OCI-M2 (cell line): ENCODE results near the gene CHCHD6.

Experiments used
- DNase-seq: peaks from one replicate; lab custom pipeline; 2025; ENCODE audit not compliant: unreplicated experiment; lab: John Stamatoyannopoulos, UW

Gene CHCHD6

GRCh38 chr3:126891141-126891540 lies 187.1 kb downstream of the CHCHD6 start:
- no peak for DNase-seq

- DNase-seq = no peak
Observed at GRCh38 chr3:126891791-126892190, 187.8 kb downstream of the CHCHD6 start.

- no peak for DNase-seq
Observed at GRCh38 chr3:126893651-126894050, 189.6 kb downstream of the CHCHD6 start.

- DNase-seq = no peak
Observed at GRCh38 chr3:126894475-126894874, 190.4 kb downstream of the CHCHD6 start.

- DNase-seq = no peak
Observed at GRCh38 chr3:126895178-126896066, 191.4 kb downstream of the CHCHD6 start.

GRCh38 chr3:126896067-126896441 lies 192.0 kb downstream of the CHCHD6 start:
- no peak for DNase-seq

- no peak for DNase-seq
Observed at GRCh38 chr3:126896968-126897367, 192.9 kb downstream of the CHCHD6 start.

GRCh38 chr3:126897943-126898342 lies 193.9 kb downstream of the CHCHD6 start:
- no peak for DNase-seq

- DNase-seq = no peak
Observed at GRCh38 chr3:126900859-126901540, 197.0 kb downstream of the CHCHD6 start.

- DNase-seq = no peak
Observed at GRCh38 chr3:126901631-126902030, 197.6 kb downstream of the CHCHD6 start.

GRCh38 chr3:126903521-126903920 lies 199.5 kb downstream of the CHCHD6 start:
- no peak for DNase-seq

GRCh38 chr3:126907557-126907956 lies 203.5 kb downstream of the CHCHD6 start:
- DNase-seq = no peak

- peak; percentile 54 for DNase-seq
Observed at GRCh38 chr3:126908752-126909275, 204.8 kb downstream of the CHCHD6 start.

GRCh38 chr3:126910231-126910630 lies 206.2 kb downstream of the CHCHD6 start:
- DNase-seq = no peak

- DNase-seq = peak; percentile 86
Observed at GRCh38 chr3:126911162-126912026, 207.4 kb downstream of the CHCHD6 start.

- no peak for DNase-seq
Observed at GRCh38 chr3:126912027-126912422, 208.0 kb downstream of the CHCHD6 start.

GRCh38 chr3:126912491-126913195 lies 208.6 kb downstream of the CHCHD6 start:
- no peak for DNase-seq

GRCh38 chr3:126913524-126913923 lies 209.5 kb downstream of the CHCHD6 start:
- DNase-seq = no peak

- no peak for DNase-seq
Observed at GRCh38 chr3:126914226-126914625, 210.2 kb downstream of the CHCHD6 start.

GRCh38 chr3:126915015-126915414 lies 211.0 kb downstream of the CHCHD6 start:
- no peak for DNase-seq

- no peak for DNase-seq
Observed at GRCh38 chr3:126916546-126916945, 212.5 kb downstream of the CHCHD6 start.
